Measurements from ENCODE around the gene HSD17B8.

DNA sequence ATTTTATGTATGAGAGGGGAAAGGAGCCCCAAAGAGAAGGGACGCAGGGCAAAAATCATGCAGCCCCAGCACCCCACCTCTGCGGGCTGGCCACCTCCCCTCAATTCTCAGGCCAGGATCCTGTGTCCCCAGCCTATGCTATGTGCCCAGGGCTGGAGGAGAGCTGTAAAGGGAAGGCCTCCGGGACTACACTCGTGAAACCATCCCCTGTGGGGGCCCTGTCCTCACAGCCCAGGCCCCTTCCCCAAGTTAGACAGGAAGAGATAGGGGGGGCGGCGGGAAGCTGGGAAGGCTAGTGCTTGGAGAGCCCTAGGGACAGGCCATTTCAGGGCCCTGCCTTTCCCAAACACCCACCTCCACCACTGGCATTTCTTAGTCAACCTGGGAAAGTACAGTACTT, 10.8 kb upstream of the HSD17B8 start:
- TF ChIP-seq CTCF (conservative IDR thresholded peaks at IDR 0.05; ENCODE audit: low read depth, low read length): no peak
- no peak for TF ChIP-seq EZH2phosphoT487 (IDR thresholded peaks at IDR 0.05; ENCODE audit: borderline replicate concordance, low read length)

Data from PC-3 (cell line).